Stimulated activated CD4-positive, alpha-beta T cell treated with anti-CD3 and anti-CD28 coated beads, Interleukin-12 subunit alpha, Interleukin-12 subunit beta, amount 100 ng/mL, for 24 hours (primary cell): ENCODE results near the gene BACH2.
"Not testable (repeated sequence)": the region's sequence is repeated elsewhere in the genome, so short reads cannot be mapped to it uniquely, and the experiment has no call there.

Experiments used
- DNase-seq, 2 experiments: peaks; one replicate each; pipeline ENCODE4 v3.0.0-alpha.2; 2020; ENCODE audit warnings: low read depth in 2 of 2

Gene BACH2

DNA sequence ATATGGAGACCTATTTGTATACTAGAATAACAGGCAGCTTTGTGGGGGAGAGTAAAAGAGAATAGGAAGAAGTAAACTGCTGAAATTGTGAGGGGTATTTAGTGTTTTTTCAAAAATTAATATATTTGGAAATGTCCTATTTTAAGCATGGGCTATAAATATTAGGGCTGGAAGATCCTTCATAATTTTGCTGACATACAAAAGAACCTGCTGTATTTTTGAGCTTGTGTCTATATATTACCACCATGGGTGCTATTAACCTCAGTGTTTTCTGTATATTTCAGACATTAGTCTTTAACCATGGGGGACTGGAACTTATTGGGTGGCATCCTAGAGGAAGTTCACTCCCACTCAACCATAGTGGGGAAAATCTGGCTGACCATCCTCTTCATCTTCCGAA is 402.5 kb downstream of the BACH2 start, which contains the start of gene GJA10:
GJA10 (plus strand) TSS at position 301 of the 400 bp plus-strand sequence; CDS start at position 301, 0 bp downstream.
- DNase-seq, result no peak

DNA sequence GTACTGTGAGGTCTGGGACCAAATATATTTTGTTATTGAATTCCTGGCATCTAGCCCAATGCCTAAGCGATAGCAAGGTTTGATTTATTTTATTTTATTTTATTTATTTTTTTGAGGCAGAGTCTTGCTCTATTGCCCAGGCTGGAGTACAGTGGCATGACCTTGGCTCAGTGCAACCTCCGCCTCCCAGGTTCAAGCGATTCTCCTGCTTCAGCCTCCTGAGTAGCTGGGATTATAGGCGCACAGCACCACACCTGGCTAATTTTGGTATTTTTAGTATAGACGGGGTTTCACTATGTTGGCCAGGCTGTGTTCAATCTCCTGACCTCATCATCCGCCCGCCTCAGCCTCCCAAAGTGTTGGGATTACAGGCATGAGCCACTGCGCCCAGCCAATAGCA is 404.1 kb downstream of the BACH2 start:
- DNase-seq, result not testable (repeated sequence)

DNA sequence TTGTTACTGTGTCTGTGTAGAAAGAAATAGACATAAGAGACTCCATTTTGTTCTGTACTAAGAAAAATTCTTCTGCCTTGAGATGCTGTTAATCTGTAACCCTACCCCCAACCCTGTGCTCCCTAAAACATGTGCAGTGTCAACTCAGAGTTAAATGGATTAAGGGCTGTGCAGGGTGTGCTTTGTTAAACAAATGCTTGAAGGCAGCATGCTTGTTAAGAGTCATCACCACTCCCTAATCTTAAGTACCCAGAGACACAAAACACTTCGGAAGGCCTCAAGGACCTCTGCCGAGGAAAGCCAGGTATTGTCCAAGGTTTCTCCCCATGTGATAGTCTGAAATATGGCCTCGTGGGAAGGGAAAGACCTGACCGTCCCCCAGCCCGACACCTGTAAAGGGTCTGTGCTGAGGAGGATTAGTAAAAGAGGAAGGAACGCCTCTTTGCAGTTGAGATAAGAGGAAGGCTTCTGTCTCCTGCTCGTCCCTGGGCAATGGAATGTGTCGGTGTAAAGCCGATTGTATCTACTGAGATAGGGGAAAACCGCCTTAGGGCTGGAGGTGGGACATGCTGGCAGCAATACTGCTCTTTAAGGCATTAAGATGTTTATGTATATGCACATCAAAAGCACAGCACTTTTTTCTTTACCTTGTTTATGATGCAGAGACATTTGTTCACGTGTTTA is 405.7 kb downstream of the BACH2 start:
- DNase-seq, result not testable (repeated sequence)

DNA sequence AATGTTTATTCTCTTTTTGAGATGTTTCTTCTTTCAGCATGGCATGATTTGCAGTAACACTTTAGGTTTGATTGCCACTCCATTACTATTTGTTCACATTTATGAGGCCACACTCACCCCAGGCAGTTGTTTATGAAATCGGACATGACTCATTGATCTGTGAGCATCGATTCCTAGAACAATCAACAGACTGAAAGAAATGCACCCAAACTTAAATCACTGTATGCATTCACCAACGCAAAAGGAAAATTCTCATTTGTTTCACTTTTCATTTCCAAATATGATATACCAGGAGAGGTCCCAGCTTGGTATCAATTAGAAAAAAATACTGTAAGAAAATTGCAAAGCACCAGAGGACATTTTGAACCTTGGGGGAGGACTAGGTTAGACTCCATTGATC is 407.8 kb downstream of the BACH2 start:
- no peak for DNase-seq

DNA sequence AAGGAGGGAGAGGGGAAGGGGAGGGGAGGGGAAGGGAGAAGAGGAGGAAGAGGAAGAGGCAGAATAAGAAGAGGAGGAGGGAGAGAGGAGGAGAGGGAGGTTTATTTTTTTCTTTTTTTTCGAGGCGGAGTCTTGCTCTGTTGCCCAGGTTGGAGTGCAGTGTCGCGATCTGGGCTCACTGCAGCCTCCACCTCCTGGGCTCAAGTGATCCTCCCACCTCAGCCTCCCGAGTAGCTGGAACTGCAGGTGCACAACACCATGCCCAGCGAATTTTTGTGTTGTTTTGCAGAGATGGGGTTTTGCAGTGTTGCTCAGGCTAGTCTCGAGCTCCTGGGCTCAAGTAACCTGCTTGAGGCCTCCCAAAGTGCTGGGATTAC is 408.5 kb downstream of the BACH2 start:
- DNase-seq, result no peak

DNA sequence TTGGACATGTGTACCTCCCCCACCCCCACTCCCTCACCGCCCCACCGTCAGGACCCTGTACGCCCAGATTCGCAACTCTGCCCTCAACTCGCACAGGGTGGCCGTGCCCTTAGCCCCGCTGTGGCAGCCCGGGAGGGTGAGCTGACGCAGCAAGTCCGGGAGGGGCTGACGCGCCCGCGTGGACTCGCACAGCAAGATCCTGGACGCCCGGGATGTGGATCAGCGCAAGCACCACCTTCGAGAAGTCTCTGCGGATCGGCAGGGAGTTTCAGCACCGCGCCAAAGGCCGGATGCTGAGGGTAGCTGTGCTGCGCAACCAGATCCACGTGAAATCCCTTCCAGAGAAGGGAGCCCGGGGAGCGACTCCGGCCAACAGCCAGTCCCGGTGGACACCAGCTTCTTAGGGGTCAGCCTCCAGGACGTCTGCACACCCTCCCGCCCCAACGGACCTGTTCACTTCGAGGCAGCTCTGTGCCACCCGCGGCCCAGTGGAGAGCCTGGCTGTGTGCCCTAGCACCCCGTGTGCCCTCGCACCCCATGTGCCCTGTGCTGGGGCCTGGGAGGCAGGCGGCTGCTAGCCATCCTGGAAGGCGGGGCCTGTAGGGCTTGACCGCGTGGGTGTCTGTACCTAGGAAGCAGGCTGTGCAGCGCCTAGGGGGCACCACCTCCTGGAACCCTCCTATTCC is 409.0 kb downstream of the BACH2 start:
- no peak for DNase-seq

DNA sequence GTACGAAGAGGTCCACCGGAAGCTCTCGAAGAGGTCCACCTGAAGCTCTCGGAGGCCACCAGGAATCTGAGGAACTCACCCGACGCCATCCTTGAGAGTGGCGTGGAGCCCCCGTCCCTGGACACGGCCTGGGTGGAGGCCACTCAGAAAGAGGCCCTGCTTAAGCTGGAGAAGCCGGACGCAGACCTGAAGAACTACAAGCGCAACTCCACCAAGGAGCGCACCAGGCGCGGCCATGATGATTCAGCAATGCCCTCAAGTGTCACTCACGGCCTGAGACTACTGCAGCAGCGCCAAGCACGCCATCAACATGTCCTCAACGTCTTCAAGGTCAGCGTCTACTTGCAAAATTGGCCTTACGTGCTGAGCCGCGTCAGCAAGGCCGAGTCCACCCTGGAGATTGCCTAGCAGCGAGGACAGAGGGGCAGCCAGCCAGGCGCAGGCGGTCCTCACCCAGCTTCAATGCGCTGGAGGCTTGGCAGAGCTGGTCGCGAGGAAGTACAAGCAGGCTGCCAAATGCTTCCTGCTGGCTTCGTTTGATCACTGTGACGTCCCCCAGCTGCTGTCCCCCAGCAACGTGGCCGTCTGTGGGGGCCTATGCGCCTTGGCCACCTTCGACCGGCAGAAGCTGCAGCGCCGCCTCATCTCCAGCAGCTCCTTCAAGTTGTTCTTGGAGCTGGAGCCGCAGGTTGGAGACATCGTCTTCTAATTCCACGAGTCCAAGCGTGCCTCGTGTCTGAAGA is 410.1 kb downstream of the BACH2 start:
- no peak for DNase-seq
